Right lobe of liver (tissue), 4 donors: ENCODE measurements around the gene LIM2.
"Not testable (repeated sequence)": the region's sequence is repeated elsewhere in the genome, so short reads cannot be mapped to it uniquely, and the experiment has no call there.

Experiments
- POLR2A ChIP-seq: fragments of 450-650 bp; IDR thresholded peaks from one replicate; pipeline ENCODE4 v1.6.1; 2017; ENCODE audit warnings: antibody characterized with exemption, mild to moderate bottlenecking
- TF ChIP-seq, protein P1 (sequence below), 4 donors: fragments of 200-600 bp in 3 of 4; fragments of 450-650 bp in 1 of 4; IDR thresholded peaks; one replicate each; pipeline versions ENCODE4 v1.5.1 to v1.8.0; 2016 to 2022; ENCODE audit warnings: antibody characterized with exemption in 4 of 4, mild to moderate bottlenecking in 2 of 4
- donor health status: DM: no; HTN: no; CAD: no.
- donor health status: DM: no; HTN: no; CAD: no.
- donor health status: DM: no; HTN: yes; CAD: no.

DNA sequence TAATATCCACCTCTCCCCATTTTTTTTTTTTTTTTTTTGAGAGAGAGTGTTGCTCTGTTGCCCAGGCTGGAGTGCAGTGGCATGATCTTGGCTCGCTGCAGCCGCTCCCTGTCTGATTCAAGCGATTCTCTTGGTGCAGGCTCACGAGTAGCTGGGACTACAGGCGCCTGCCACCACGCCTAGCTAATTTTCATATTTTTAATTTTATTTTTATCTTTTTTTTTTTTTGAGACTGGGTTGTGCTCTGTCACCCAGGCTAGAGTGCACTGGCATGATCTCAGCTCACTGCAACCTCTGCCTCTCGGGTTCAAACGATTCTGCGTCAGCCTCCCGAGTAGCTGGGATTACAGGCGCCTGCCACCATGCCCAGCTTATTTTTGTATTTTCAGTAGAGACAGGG is 32.7 kb upstream of the LIM2 start:
- TF ChIP-seq, protein P1, sequence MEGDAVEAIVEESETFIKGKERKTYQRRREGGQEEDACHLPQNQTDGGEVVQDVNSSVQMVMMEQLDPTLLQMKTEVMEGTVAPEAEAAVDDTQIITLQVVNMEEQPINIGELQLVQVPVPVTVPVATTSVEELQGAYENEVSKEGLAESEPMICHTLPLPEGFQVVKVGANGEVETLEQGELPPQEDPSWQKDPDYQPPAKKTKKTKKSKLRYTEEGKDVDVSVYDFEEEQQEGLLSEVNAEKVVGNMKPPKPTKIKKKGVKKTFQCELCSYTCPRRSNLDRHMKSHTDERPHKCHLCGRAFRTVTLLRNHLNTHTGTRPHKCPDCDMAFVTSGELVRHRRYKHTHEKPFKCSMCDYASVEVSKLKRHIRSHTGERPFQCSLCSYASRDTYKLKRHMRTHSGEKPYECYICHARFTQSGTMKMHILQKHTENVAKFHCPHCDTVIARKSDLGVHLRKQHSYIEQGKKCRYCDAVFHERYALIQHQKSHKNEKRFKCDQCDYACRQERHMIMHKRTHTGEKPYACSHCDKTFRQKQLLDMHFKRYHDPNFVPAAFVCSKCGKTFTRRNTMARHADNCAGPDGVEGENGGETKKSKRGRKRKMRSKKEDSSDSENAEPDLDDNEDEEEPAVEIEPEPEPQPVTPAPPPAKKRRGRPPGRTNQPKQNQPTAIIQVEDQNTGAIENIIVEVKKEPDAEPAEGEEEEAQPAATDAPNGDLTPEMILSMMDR (IDR thresholded peaks at IDR 0.05), result not testable (repeated sequence)
- TF ChIP-seq POLR2A, result not testable (repeated sequence)
